H9 (cell line): ENCODE measurements around the gene IL15RA. TPM values are rescaled to one million over a fixed set of nuclear protein-coding genes. Genes with fewer than 3 reads are reported as not detected.

Source experiments
- DNase-seq: peaks from one replicate; pipeline ENCODE4 v3.0.0-alpha.2; 2017
- H2AFZ ChIP-seq: one replicate; pipeline ENCODE4 v1.6.1; 2013; ENCODE audit warnings: mild to moderate bottlenecking, low read length, control low read depth, moderate library complexity
- H2AK5ac ChIP-seq: 2 replicates; pipeline ENCODE4 v1.6.1; 2013; ENCODE audit warnings: low read length, control low read depth, mixed read lengths; ENCODE audit not compliant: insufficient read length
- H2BK120ac ChIP-seq: one replicate; pipeline ENCODE4 v1.6.1; 2013; ENCODE audit warnings: low read depth, mild to moderate bottlenecking, low read length, control low read depth, inconsistent platforms; ENCODE audit not compliant: poor library complexity, severe bottlenecking
- H2BK12ac ChIP-seq: 2 replicates; pipeline ENCODE4 v1.6.1; 2013; ENCODE audit warnings: low read length, control low read depth, mixed read lengths, low read depth; ENCODE audit not compliant: insufficient read length
- H2BK15ac ChIP-seq: 2 replicates; pipeline ENCODE4 v1.6.1; 2013; ENCODE audit warnings: low read depth, low read length, control low read depth
- H2BK20ac ChIP-seq: one replicate; pipeline ENCODE4 v1.6.1; 2013; ENCODE audit warnings: low read depth, mild to moderate bottlenecking, low read length, control low read depth, inconsistent platforms; ENCODE audit not compliant: poor library complexity, severe bottlenecking
- H2BK5ac ChIP-seq: 2 replicates; pipeline ENCODE4 v1.6.1; 2013; ENCODE audit warnings: low read length, control low read depth, mixed read lengths; ENCODE audit not compliant: insufficient read length
- H3K14ac ChIP-seq: 2 replicates; pipeline ENCODE4 v1.6.1; 2013; ENCODE audit warnings: low read length, control low read depth; ENCODE audit not compliant: insufficient read depth
- H3K18ac ChIP-seq: 2 replicates; pipeline ENCODE4 v1.6.1; 2013; ENCODE audit warnings: low read depth, mild to moderate bottlenecking, mixed read lengths, low read length, control low read depth; ENCODE audit not compliant: insufficient read length
- H3K23ac ChIP-seq: 2 replicates; pipeline ENCODE4 v1.6.1; 2013; ENCODE audit warnings: low read length, control low read depth, mixed read lengths, low read depth; ENCODE audit not compliant: insufficient read length
- H3K23me2 ChIP-seq: 2 replicates; pipeline ENCODE4 v1.6.1; 2013; ENCODE audit warnings: low read depth, mild to moderate bottlenecking, mixed read lengths, low read length, control low read depth; ENCODE audit not compliant: insufficient read length, poor library complexity, severe bottlenecking
- H3K27ac ChIP-seq: 2 replicates; pipeline ENCODE4 v1.5.1; 2013; ENCODE audit warnings: low read length, control low read depth, mixed read lengths, low read depth; ENCODE audit not compliant: insufficient read length
- H3K27me3 ChIP-seq: 2 replicates; pipeline ENCODE4 v1.6.1; 2013; ENCODE audit warnings: low read length, control low read depth, inconsistent platforms; ENCODE audit not compliant: insufficient read depth
- H3K4ac ChIP-seq: 2 replicates; pipeline ENCODE4 v1.6.1; 2013; ENCODE audit warnings: low read depth, mild to moderate bottlenecking, control low read depth, inconsistent platforms, low read length, moderate library complexity
- H3K4me1 ChIP-seq: 2 replicates; pipeline ENCODE4 v1.6.1; 2013; ENCODE audit warnings: low read length, control low read depth, inconsistent platforms; ENCODE audit not compliant: insufficient read depth
- H3K4me2 ChIP-seq: 2 replicates; pipeline ENCODE4 v1.6.1; 2013; ENCODE audit warnings: low read length, control low read depth, mixed read lengths; ENCODE audit not compliant: insufficient read length, insufficient read depth
- H3K56ac ChIP-seq: 2 replicates; pipeline ENCODE4 v1.6.1; 2013; ENCODE audit warnings: low read depth, mild to moderate bottlenecking, mixed read lengths, low read length, control low read depth; ENCODE audit not compliant: insufficient read length
- H3K79me1 ChIP-seq: 2 replicates; pipeline ENCODE4 v1.6.1; 2013; ENCODE audit warnings: low read depth, mild to moderate bottlenecking, moderate library complexity, low read length, control low read depth, inconsistent platforms; ENCODE audit not compliant: insufficient read depth, poor library complexity, severe bottlenecking
- H3K79me2 ChIP-seq: 2 replicates; pipeline ENCODE4 v1.6.1; 2013; ENCODE audit warnings: low read length, control low read depth, inconsistent platforms; ENCODE audit not compliant: insufficient read depth
- H3K9ac ChIP-seq: 2 replicates; pipeline ENCODE4 v1.6.1; 2013; ENCODE audit warnings: low read length, control low read depth, mixed read lengths; ENCODE audit not compliant: insufficient read length; ENCODE audit errors: extremely low read depth
- H3K9me3 ChIP-seq: one replicate; pipeline ENCODE4 v1.6.1; 2013; ENCODE audit warnings: low read depth, low read length, inconsistent platforms; ENCODE audit not compliant: control insufficient read depth
- H3T11ph ChIP-seq: one replicate; pipeline ENCODE4 v1.6.1; 2013; ENCODE audit warnings: mild to moderate bottlenecking, low read length, control low read depth, inconsistent platforms
- H4K20me1 ChIP-seq: one replicate; pipeline ENCODE4 v1.6.1; 2013; ENCODE audit not compliant: control insufficient read depth, insufficient read length, insufficient read depth
- H4K5ac ChIP-seq: 2 replicates; pipeline ENCODE4 v1.6.1; 2013; ENCODE audit warnings: low read depth, mild to moderate bottlenecking, mixed read lengths, low read length, control low read depth; ENCODE audit not compliant: insufficient read length
- H4K8ac ChIP-seq: replicated peaks from 2 replicates; pipeline ENCODE4 v1.6.1; 2013; ENCODE audit warnings: low read length, control low read depth, mixed read lengths, low read depth; ENCODE audit not compliant: insufficient read length
- H4K91ac ChIP-seq: 2 replicates; pipeline ENCODE4 v1.6.1; 2013; ENCODE audit warnings: low read depth, mild to moderate bottlenecking, moderate library complexity, mixed read lengths, low read length, control low read depth; ENCODE audit not compliant: insufficient read length
- H3K27ac Mint-ChIP-seq, 3 experiments: 2 replicates in 2 of 3; 3 replicates in 1 of 3; pipeline ENCODE4 v1.8.0; 2020 to 2021; ENCODE audit warnings: mixed read lengths in 3 of 3, mild to moderate bottlenecking in 1 of 3, moderate library complexity in 1 of 3
- H3K27me3 Mint-ChIP-seq: 2 replicates; pipeline ENCODE4 v1.8.0; 2021; ENCODE audit warnings: low read depth, mild to moderate bottlenecking, moderate library complexity, mixed read lengths
- H3K36me3 Mint-ChIP-seq, 3 experiments: 2 replicates in 2 of 3; 3 replicates in 1 of 3; pipeline ENCODE4 v1.8.0; 2020 to 2021; ENCODE audit warnings: low read depth in 3 of 3, mixed read lengths in 3 of 3; ENCODE audit not compliant: insufficient read depth in 1 of 3
- H3K4me1 Mint-ChIP-seq, 2 experiments: 2 replicates each; pipeline ENCODE4 v1.8.0; 2020; ENCODE audit warnings: mixed read lengths in 2 of 2
- H3K4me3 Mint-ChIP-seq, 2 experiments: 2 replicates in 1 of 2; 3 replicates in 1 of 2; pipeline ENCODE4 v1.8.0; 2020 to 2021; ENCODE audit warnings: mild to moderate bottlenecking in 2 of 2, mixed read lengths in 2 of 2, moderate library complexity in 1 of 2
- H3K9me3 Mint-ChIP-seq, 2 experiments: 2 replicates in 1 of 2; 3 replicates in 1 of 2; pipeline ENCODE4 v1.8.0; 2020; ENCODE audit warnings: mild to moderate bottlenecking in 2 of 2, mixed read lengths in 2 of 2, moderate library complexity in 1 of 2
- WGBS: extraction: QIAGEN DNeasy Blood & Tissue Kit; methylation state at CpG from one replicate; pipeline ENCODE4 v1.1.7; 2013; ENCODE audit warnings: missing lambda C conversion rate, low lambda C conversion rate, mixed read lengths; ENCODE audit not compliant: insufficient read length; ENCODE audit errors: extremely low coverage; 5-methylcytosine and 5-hydroxymethylcytosine counted together
- total RNA-seq: library from RNA; stranded (reverse); gene quantifications from 2 replicates; pipeline ENCODE4 v1.2.1, GENCODE V29; 2021
- TF ChIP-seq, protein P1 (sequence below): fragments of 200-600 bp; sonication (generic); conservative IDR thresholded peaks from 3 replicates; pipeline ENCODE4 v1.8.0; 2021; ENCODE audit warnings: antibody characterized with exemption, mild to moderate bottlenecking

Gene IL15RA
- total RNA-seq, 1 experiment from 2014 or later: 0.31 TPM

DNA sequence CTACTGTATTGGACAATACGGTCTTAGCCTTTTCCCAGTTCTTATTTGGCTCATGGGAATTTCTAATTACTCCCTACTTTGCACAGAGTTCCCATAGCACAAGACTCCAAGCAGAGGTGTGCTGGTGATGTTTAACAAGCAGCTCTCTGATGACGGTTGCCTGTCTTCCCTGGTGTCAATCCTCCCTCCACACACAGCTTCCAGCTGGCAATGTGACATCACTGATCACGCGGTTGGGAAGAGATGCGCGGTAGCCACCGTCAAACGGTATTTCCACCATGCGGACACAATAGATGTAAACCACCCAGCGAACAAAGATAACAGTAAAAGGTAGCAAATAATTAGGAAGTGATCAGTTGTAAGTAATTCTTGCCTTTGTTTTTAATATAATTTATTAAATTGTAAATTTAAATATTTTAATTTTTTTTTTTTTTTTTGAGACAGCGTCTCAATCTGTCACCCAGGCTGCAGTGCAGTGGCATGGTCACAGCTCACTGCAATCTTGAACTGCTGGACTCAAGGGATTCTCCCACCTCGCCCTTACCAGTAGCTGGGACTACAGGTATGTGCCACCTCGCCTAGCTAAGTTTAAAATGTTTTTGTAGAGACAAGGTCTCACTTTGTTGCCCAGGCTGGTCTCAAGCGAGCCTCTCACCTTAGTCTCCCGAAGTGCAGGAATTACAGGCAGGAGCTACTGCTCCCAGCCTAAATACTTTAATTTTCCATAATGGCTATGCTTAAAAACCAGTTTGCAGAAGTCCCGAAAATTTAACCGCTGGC, 36.3 kb upstream of the IL15RA start:
- no CpG with 5 or more reads among the region's 17 CpGs for WGBS
- no peak overlapping the region for H3K4me3 Mint-ChIP-seq
- Histone ChIP-seq H4K8ac (no peak overlapping the region), H3K79me1 (no peaks in the 10 kb centered on the region), H2BK120ac (no peak overlapping the region), H3K79me2 (no peaks in the 10 kb centered on the region), H3K27ac (no peak overlapping the region), H4K20me1 (no peaks in the 10 kb centered on the region), H3K23me2 (no peaks in the 10 kb centered on the region), H4K5ac (no peak overlapping the region), H3K9me3 (no peaks in the 10 kb centered on the region), H3K23ac (no peak overlapping the region), H3K4ac (no peak overlapping the region), H3K9ac (no peak overlapping the region), H2BK15ac (no peak overlapping the region), H3K4me2 (no peak overlapping the region), H3K18ac (no peak overlapping the region), H2BK5ac (no peak overlapping the region), H3K27me3 (no peaks in the 10 kb centered on the region), H2BK20ac (no peak overlapping the region), H2BK12ac (no peak overlapping the region), H2AFZ (no peak overlapping the region), H3K4me1 (no peaks in the 10 kb centered on the region; the same call in 1 of the 2 replicates), H4K91ac (no peak overlapping the region), H2AK5ac (no peak overlapping the region), H3K56ac (no peak overlapping the region), H3K14ac (no peak overlapping the region), H3T11ph (no peak overlapping the region)
- peaks cover 0 to 8% of the 10 kb centered on the region in 2 experiments; a peak in 2 of 4 replicates for H3K4me1 Mint-ChIP-seq
- TF ChIP-seq, protein P1, sequence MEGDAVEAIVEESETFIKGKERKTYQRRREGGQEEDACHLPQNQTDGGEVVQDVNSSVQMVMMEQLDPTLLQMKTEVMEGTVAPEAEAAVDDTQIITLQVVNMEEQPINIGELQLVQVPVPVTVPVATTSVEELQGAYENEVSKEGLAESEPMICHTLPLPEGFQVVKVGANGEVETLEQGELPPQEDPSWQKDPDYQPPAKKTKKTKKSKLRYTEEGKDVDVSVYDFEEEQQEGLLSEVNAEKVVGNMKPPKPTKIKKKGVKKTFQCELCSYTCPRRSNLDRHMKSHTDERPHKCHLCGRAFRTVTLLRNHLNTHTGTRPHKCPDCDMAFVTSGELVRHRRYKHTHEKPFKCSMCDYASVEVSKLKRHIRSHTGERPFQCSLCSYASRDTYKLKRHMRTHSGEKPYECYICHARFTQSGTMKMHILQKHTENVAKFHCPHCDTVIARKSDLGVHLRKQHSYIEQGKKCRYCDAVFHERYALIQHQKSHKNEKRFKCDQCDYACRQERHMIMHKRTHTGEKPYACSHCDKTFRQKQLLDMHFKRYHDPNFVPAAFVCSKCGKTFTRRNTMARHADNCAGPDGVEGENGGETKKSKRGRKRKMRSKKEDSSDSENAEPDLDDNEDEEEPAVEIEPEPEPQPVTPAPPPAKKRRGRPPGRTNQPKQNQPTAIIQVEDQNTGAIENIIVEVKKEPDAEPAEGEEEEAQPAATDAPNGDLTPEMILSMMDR: no peak
- H3K27me3 Mint-ChIP-seq: peaks cover 2% of the 10 kb centered on the region
- H3K27ac Mint-ChIP-seq: peak overlapping the region in 1 of 3 experiments; percentile 70; a peak in 1 of 7 replicates
- no peaks in the 10 kb centered on the region for H3K9me3 Mint-ChIP-seq
- no peak for DNase-seq
- no peaks in the 10 kb centered on the region for H3K36me3 Mint-ChIP-seq
